Mesodermal cell (in vitro differentiated cells): ENCODE data around the gene TSSK6. TPM values are rescaled to one million over a fixed set of nuclear protein-coding genes. Genes with fewer than 3 reads are reported as not detected.

Source experiments
- H3K27ac ChIP-seq: 2 replicates; pipeline ENCODE4 v1.7.0; 2013; ENCODE audit warnings: mild to moderate bottlenecking, low read depth, low read length, moderate library complexity; ENCODE audit not compliant: severe bottlenecking
- H3K36me3 ChIP-seq: 2 replicates; pipeline ENCODE4 v1.7.1; 2013; ENCODE audit warnings: mild to moderate bottlenecking, low read length, moderate library complexity; ENCODE audit not compliant: control insufficient read depth, insufficient read depth
- H3K4me1 ChIP-seq: one replicate; pipeline ENCODE4 v1.7.1; 2013; ENCODE audit warnings: mild to moderate bottlenecking, low read length; ENCODE audit not compliant: insufficient read depth, control insufficient read depth, poor library complexity, severe bottlenecking
- H3K4me3 ChIP-seq: 2 replicates; pipeline ENCODE4 v1.7.0; 2013; ENCODE audit warnings: low read length, control low read depth, mild to moderate bottlenecking; ENCODE audit not compliant: insufficient read depth, poor library complexity, severe bottlenecking; ENCODE audit errors: extremely low read depth
- H3K9me3 ChIP-seq: 2 replicates; pipeline ENCODE4 v1.7.1; 2013; ENCODE audit warnings: mild to moderate bottlenecking, low read length, moderate library complexity; ENCODE audit not compliant: control insufficient read depth
- WGBS, 2 experiments: methylation state at CpG; one replicate each; pipeline ENCODE4 v1.1.5; 2013; ENCODE audit warnings: missing lambda C conversion rate in 2 of 2; ENCODE audit not compliant: insufficient coverage in 2 of 2; 5-methylcytosine and 5-hydroxymethylcytosine counted together
- polyA plus RNA-seq, 2 experiments: library from polyadenylated mRNA; stranded (reverse); fragments of 50-300 nt; gene quantifications; one replicate each; pipeline ENCODE4 v1.2.3, GENCODE V29; 2013

TSSK6 gene
- 2.1 TPM for polyA plus RNA-seq (2013, experiment 1 of 2)
- 1.6 TPM for polyA plus RNA-seq (2013, experiment 2 of 2)

- H3K4me3 ChIP-seq: peak within 1 kb of the TSS; percentile 76
- WGBS, 2 experiments: 97 to 98% methylated on average over 73 to 74 of the region's 74 CpGs
- peak within 1 kb of the TSS; percentile 75 for H3K27ac ChIP-seq
- H3K36me3 ChIP-seq: peaks cover 22% of the 10 kb centered on the region
- H3K4me1 ChIP-seq: peaks cover 9% of the 10 kb centered on the region
- H3K9me3 ChIP-seq: no peaks in the 10 kb centered on the region
These were observed at the start of gene TSSK6 for GRCh38 chr19:19514881-19515641. Gene TSSK6 (minus strand): TSS chr19:19515548. CDS start chr19:19515427, 121 bp downstream.

GRCh38 chr19:19563348-19563848, 48.0 kb upstream of the TSSK6 start:
- Histone ChIP-seq H3K36me3 (no peaks in the 10 kb centered on the region), H3K4me1 (peaks cover 5% of the 10 kb centered on the region), H3K9me3 (no peaks in the 10 kb centered on the region), H3K27ac (no peak overlapping the region), H3K4me3 (no peak overlapping the region)
- 89 to 96% methylated on average over 10 to 17 of the region's 17 CpGs for WGBS, 2 experiments

GRCh38 chr19:19562665-19563347, 47.5 kb upstream of the TSSK6 start:
- Histone ChIP-seq H3K27ac (no peak overlapping the region), H3K9me3 (no peaks in the 10 kb centered on the region), H3K4me3 (no peak overlapping the region), H3K4me1 (peaks cover 5% of the 10 kb centered on the region), H3K36me3 (no peaks in the 10 kb centered on the region)
- WGBS, 2 experiments: 88 to 90% methylated on average over 12 of the region's 17 CpGs

- Histone ChIP-seq H3K4me3 (no peak overlapping the region), H3K36me3 (no peaks in the 10 kb centered on the region), H3K9me3 (no peaks in the 10 kb centered on the region), H3K27ac (no peak overlapping the region), H3K4me1 (peaks cover 5% of the 10 kb centered on the region)
- WGBS, 2 experiments: 91 to 92% methylated on average over 19 to 21 of the region's 26 CpGs
These were observed 46.8 kb upstream of the TSSK6 start for GRCh38 chr19:19561946-19562664.

- Histone ChIP-seq H3K36me3 (no peaks in the 10 kb centered on the region), H3K4me3 (no peak overlapping the region), H3K4me1 (peaks cover 5% of the 10 kb centered on the region), H3K27ac (no peak overlapping the region), H3K9me3 (no peaks in the 10 kb centered on the region)
- WGBS, 2 experiments: 85 to 96% methylated on average over 3 to 4 of the region's 4 CpGs
These were observed 44.6 kb upstream of the TSSK6 start for GRCh38 chr19:19559931-19560330.

- peaks cover 5% of the 10 kb centered on the region for H3K4me1 ChIP-seq
- WGBS, 2 experiments: 92 to 95% methylated on average over 14 to 16 of the region's 16 CpGs
- H3K27ac ChIP-seq: no peak overlapping the region
These were observed 43.3 kb upstream of the TSSK6 start for GRCh38 chr19:19558636-19559035.

GRCh38 chr19:19558055-19558454, 42.7 kb upstream of the TSSK6 start:
- H3K36me3 ChIP-seq: no peaks in the 10 kb centered on the region

More at GRCh38 chr19:19558636-19559035, 43.3 kb upstream of the TSSK6 start:
- H3K9me3 ChIP-seq: no peaks in the 10 kb centered on the region
- no peak overlapping the region for H3K4me3 ChIP-seq
- no peaks in the 10 kb centered on the region for H3K36me3 ChIP-seq

GRCh38 chr19:19554074-19555023, 39.0 kb upstream of the TSSK6 start:
- H3K4me3 ChIP-seq: no peak overlapping the region
- no peaks in the 10 kb centered on the region for H3K9me3 ChIP-seq
- no peak overlapping the region for H3K27ac ChIP-seq
- WGBS, 2 experiments: 77 to 78% methylated on average over 25 to 29 of the region's 34 CpGs
- H3K36me3 ChIP-seq: no peaks in the 10 kb centered on the region
- peaks cover 8% of the 10 kb centered on the region for H3K4me1 ChIP-seq

More at GRCh38 chr19:19558055-19558454, 42.7 kb upstream of the TSSK6 start:
- H3K9me3 ChIP-seq: no peaks in the 10 kb centered on the region
- H3K4me3 ChIP-seq: no peak overlapping the region
- WGBS, 2 experiments: 84 to 90% methylated on average over 10 to 15 of the region's 15 CpGs
- no peak overlapping the region for H3K27ac ChIP-seq
- peaks cover 5% of the 10 kb centered on the region for H3K4me1 ChIP-seq

- no peak overlapping the region for H3K27ac ChIP-seq
- no peak overlapping the region for H3K4me3 ChIP-seq
- WGBS, 2 experiments: 87 to 97% methylated on average over 5 to 6 of the region's 10 CpGs
- H3K36me3 ChIP-seq: no peaks in the 10 kb centered on the region
- H3K4me1 ChIP-seq: peaks cover 8% of the 10 kb centered on the region
- no peaks in the 10 kb centered on the region for H3K9me3 ChIP-seq
These were observed 38.3 kb upstream of the TSSK6 start for GRCh38 chr19:19553670-19554069.
